ENCODE data around the gene COX11.

DNA sequence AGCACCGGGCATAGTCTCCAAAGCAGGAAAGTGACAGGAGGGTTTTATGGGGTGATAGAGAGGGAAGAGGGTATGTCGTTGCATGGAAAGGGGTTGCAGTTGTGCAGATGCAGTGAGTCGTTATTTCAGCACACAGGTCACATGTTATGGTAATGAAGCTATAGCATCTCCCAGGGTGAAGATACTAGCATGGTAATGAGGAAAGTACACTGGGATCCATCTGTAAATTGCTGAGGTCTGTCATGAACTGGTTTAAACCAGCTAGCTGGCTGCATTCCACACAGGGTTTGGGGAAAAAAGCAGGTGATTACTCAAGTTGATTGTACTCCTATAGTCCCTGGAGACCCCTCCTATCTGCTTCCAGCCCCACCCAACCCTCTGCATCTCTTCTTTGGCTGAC, 11.7 kb downstream of the COX11 start:
- TF ChIP-seq CTCF (IDR thresholded peaks at IDR 0.05; ENCODE audit: borderline replicate concordance, extremely low read depth, low read length, poor library complexity, severe bottlenecking) (no peak), EZH2 (IDR thresholded peaks at IDR 0.05; ENCODE audit: borderline replicate concordance, low read depth, low read length, severe bottlenecking) (no peak)

Data from DND-41 (cell line).